ENCODE results near the gene CPNE4.

- TF ChIP-seq NFIX (CRISPR knock-in tag; IDR thresholded peaks at IDR 0.05; ENCODE audit: low read depth) (no peak), SRSF1 (IDR thresholded peaks at IDR 0.05; ENCODE audit: low read depth, low read length) (no peak), POLR2A (conservative IDR thresholded peaks at IDR 0.05) (no peak), MAFK (IDR thresholded peaks at IDR 0.05; ENCODE audit: low read length) (no peak), ETS1 (conservative IDR thresholded peaks at IDR 0.05; ENCODE audit: control insufficient read depth, low read depth, low read length) (no peak), EP300 (IDR thresholded peaks at IDR 0.05; ENCODE audit: low read length) (no peak), E2F1 (CRISPR knock-in tag; IDR thresholded peaks at IDR 0.05) (no peak), FOXA3 (CRISPR knock-in tag; conservative IDR thresholded peaks at IDR 0.05 in 1 of 2, IDR thresholded peaks at IDR 0.05 in 1 of 2) (no peak), ZHX1 (conservative IDR thresholded peaks at IDR 0.05; ENCODE audit: low read length) (no peak)
Observed at GRCh38 chr3:131881777-131882176, 153.0 kb downstream of the CPNE4 start.

All from K562 (cell line).